Measurements from ENCODE around the gene LRRC47.
"Not testable (repeated sequence)": the region's sequence is repeated elsewhere in the genome, so short reads cannot be mapped to it uniquely, and the experiment has no call there.

The LRRC47 gene

DNA sequence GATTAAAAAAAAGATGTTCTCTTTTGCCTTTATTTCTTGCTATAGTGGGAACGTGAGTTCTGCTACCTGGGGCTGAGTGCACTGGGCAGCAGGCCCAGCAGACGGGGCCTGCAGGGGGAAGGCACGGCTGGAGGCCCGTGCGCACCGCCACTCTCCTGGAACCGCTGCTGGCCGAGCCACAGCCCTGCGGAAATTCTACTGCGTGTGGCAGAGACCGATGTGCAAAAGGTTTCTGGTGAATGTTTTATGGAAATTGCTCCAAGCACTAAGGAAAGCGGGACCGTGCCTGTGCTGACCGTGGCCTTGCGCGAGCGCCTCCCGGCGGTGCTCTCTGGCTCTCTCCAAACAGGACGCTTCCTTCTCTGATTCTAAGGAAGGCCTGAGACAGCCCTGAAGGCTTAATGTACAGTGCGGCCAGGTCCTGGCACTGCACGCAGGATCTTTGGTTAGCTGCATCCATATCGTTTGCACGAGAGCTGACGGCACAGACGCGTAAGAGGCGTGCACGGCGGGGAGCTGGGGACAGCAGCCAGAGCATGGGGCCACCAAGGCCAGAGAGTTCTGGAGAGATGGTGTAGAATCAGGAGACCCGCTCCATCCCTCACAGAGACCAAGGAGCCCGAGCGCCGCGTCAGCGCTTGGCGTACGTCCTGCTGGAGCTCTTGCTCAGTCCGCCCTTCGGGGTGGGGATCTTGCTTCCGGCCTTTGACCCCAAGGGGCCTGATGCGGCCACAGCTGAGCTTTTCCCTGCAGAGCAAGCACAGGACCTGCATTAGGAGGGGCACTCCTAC is 18.7 kb upstream of the LRRC47 start:
- DNase-seq (ENCODE audit: low read depth) = no peak

GRCh38 chr1:3814065-3814464 is 17.8 kb upstream of the LRRC47 start:
- no peak for DNase-seq (ENCODE audit: low read depth)

DNA sequence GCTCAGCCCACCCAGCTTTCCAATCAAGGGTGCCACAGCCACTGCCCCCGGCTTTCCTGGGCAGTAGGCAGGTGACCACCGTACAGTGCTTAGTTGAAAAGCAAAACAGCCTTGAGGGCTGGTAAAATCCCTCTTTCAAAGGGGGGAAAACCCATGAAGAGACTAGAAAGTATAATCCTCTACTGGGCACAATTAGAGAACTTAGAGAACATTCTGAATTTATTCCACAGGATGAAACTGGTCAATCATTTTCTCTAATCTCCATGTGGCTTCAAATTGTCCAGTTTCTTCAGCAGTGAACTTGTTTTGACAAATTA is 15.3 kb upstream of the LRRC47 start:
- no peak for DNase-seq (ENCODE audit: low read depth)

DNA sequence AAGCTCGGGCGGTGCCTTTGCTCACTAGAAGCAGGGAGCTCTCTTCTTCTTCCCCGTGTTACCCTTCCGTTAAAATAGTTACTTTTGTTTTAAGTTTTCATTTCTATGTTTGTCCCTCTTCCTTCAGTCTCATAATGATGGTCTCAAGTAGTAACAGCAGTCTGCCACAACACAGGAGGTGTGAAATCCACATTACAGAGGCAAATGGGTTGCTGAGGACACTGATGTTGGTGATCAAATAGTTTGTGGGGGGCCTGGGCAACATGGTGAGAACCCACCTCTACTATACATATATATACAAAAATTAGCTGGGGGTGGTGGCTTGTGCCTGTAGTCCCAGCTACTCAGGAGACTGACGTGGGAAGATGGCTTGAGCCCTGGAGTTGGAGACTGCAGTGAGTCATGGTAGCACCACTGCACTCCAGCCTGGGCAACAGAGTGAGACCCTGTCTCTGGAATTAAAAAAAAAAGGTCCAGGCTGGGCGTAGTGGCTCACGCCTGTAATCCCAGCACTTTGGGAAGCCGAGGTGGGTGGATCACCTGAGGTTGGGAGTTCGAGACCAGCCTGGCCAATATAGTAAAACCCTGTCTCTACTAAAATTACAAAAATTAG is 14.0 kb upstream of the LRRC47 start:
- DNase-seq (ENCODE audit: low read depth) = not testable (repeated sequence)

DNA sequence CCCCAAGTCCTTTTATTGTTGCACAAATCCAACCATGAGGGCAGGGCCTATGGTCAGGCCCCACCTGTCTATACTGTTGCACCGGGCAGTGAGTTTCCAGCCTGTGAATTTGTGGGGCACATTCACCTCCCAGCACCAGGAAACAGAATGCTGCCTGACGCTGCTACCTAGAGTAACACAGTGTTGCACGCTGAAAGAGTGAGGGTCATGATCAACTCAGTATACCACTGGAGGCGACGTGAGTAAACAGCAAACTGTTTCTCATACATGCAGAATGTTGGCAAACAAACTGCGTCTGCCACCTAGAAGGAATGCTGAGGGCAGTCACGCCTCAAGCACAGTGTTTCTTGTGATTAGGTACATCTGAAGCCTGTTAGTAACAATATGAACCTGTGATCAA is 13.4 kb upstream of the LRRC47 start:
- DNase-seq (ENCODE audit: low read depth) = no peak

GRCh38 chr1:3807769-3808168 is 11.5 kb upstream of the LRRC47 start:
- no peak for DNase-seq (ENCODE audit: low read depth)

GRCh38 chr1:3805038-3805437 is 8.7 kb upstream of the LRRC47 start:
- no peak for DNase-seq (ENCODE audit: low read depth)

- DNase-seq (ENCODE audit: low read depth) = not testable (repeated sequence)
These were observed 8.3 kb upstream of the LRRC47 start for GRCh38 chr1:3804627-3804944.

DNA sequence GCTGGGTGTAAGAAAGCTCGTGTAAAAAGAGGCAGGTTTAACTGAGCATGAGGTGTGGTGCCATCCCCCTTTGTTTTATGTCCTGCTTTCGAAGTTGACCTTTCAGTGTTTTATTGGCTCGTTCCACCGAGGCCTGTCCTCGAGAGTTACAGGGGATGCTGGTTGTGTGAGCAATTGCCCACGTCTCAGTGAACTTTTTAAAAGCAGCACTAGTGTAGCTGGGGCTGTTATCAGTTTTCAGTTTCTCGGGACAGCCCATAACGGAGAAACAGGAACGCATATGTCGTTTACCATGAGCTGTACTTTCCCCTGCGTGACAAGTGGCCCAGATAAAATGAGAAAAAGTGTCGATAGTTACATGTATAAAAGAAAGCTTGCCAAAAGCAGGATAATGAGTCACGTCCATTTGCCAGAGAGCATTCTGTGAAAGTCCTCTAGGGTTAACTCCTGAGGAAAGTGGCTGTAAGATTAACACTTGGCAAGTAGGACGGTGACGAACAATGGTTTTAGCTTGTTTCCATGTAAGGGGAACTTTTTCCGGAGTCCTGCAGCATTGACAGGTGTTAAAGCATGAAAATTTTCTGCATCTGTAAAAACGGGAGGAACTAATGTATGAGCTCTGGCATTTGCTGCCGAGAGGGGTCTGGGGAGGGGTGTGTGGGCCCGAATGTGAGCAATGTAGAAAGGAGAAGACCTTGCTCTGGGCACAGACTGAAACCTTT is 7.8 kb upstream of the LRRC47 start:
- DNase-seq (ENCODE audit: low read depth) = peak; percentile 10

- DNase-seq (ENCODE audit: low read depth) = not testable (repeated sequence)
These were observed 4.5 kb upstream of the LRRC47 start for GRCh38 chr1:3800795-3801194.

- no peak for DNase-seq (ENCODE audit: low read depth)
These were observed 3.8 kb upstream of the LRRC47 start for GRCh38 chr1:3799976-3800685.

DNA sequence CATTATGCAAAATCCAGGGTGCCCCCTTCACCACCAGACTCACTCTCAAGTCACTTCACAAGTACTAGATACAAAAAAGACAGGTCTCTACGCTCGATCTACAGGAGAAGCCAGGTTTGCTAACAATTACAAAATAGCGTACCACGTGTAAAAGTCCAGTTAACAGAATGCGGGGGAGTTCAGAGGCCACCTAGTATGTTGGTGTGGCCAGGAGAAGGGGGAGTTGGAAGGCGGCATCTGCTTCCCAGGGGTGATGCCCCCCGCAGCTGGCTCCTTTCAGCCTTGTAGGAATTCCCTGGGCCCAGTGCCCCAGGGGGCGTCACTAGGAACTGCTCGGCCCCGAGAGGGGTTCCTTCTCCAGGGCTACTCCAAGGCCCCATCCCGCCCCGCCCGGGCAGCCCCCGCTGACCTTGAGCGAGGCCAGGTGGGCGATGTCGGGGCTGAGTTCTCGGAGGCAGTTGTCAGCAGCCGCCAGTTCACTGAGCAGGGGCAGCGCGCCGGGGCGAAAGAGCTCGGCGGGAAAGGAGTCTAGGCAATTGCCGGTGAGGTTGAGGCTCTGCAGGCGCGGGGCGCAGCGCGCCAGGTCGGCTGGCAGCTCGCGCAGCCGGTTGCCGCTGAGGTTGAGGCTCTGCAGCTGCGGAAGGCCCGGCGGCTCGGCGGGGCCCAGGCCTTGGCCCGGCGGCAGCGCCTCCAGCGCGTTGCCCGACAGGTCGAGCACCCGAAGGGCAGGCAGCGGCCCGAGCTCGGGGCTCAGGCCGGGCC is 664 bp downstream of the LRRC47 start:
- DNase-seq (ENCODE audit: low read depth) = peak; percentile 24

GRCh38 chr1:3790952-3791351 is 5.3 kb downstream of the LRRC47 start:
- DNase-seq (ENCODE audit: low read depth) = no peak

GRCh38 chr1:3790500-3790923 is 5.8 kb downstream of the LRRC47 start:
- no peak for DNase-seq (ENCODE audit: low read depth)

DNA sequence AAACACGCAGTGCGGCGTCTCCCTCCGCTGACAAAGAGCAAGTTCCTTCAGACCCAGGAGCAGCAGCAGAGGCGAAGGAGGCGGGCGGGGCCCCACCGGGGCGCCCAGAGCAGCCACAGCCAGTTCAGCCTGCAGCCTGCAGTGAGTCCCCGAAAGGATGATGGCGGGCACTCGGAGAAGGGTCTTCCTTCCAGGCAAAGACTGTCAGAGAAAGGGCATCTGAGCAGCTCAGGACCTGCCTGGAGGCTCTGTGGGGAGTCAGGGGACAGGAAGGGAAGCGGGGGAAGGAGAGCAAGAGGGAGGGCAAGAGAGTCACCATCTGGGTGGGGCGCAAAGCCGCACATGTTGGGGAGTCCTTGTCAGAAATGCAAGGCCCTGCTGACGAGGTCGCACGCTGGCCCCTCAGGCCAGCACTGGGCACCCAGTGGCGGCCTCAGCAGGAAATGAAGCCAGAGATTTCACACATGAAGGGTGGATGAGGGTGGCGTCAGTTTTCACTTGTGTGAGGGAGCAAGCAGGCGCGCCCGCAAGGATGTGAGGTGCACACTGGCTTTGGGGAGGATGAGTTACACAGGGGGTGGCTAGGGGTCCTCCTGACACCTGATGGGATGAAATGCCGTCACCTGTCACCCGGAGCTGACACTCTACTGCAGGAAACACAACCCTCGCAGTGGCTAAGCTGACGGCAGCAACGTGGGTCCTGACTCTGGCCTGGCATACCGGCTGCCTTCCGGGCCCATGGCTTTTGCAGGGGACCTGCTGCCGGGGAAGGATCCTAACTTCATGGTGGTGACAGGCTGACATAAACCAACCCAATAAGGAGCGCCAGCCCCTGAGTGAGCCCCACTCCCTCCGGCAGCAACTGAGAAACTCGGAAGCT is 6.6 kb downstream of the LRRC47 start:
- no peak for DNase-seq (ENCODE audit: low read depth)

DNA sequence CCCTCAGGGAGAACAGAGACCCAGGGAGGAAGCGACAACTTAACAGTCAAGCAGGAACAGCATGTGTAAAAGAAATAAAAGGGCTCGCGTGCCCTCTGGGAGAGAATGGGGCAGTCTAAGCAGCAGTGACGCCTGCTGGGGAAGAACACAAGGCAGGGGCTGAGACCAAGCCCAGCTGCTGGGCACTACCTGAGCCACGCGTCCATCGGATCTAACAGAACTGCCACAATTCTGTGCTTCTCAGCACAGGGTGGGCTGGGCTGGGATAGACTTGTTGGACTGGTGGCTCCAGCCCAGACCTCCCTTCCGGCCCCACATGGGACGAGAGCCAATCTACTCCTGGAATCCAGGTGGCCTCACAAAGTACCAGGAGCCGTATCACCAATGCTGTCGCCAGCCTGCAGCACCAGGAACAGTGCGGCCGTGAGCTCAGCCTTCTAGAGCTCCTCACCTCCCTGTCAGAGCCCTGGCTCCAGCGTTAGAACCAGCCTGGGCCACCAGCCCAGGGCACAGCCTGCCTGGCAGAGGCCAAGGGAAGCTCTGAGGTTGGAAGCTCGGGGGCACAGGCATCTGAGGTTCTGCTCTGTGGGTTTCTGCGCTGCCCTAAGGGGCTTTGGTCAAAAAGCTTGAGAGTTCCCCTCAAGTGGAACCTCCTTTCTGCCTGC is 7.4 kb downstream of the LRRC47 start:
- DNase-seq (ENCODE audit: low read depth) = no peak

DNA sequence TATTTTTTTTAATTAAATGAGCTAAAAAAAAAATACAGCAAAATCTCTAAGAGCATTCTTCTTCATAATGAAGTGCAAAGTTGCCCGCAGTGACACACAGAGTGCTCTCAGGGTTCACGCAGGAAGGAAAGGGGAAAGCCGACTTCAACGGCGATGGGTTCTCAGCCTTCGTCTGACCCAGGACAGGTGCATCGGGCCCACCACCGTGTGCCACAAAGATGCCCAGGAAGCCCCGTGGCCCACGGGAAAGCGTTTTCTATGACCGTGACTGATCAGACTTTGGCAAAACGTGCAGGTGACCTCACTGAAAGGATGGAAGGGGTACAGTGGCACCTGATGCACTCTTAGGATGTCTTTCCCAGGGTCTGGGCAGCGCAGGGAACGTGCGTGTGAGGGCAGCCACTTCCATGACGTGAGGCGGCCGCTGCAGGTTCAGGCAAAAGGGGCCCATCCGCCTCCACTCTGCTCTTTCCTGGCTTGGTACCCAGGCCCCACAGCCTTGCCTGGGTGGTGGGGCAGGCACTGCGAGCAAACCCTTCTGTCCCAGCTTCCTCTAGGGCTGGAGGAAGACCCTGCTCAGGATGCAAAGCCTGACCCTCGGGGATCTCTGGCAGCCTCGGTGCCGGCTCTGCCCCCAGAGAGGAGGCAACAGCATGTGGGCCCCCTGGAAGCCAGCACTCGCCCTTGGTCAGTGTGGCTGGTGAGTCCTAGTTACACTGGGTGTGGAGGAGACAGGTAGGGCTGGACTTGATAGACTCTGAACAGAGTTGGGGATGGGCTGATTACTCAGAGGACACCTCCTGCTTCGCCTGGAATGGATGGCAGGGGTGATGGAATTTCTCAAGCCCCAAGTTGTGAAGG is 8.3 kb downstream of the LRRC47 start:
- DNase-seq (ENCODE audit: low read depth) = no peak

DNA sequence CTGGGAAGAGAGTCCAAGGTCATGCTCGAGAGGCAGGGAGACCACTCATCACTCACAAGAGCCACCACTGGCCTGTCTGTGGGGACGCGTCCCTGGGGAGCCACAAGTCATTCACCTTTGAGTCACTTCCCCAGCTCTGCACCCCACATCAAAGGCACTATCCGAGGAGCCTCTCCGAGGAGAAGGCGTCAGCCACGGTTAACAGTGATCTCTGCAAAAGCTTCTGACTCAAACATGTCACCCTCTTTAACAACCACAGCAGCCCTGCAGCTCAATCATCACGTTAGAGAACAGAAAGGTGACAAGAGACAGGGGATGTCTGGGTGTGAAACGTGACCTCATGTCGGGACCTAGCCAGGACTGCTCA is 9.0 kb downstream of the LRRC47 start:
- no peak for DNase-seq (ENCODE audit: low read depth)

DNA sequence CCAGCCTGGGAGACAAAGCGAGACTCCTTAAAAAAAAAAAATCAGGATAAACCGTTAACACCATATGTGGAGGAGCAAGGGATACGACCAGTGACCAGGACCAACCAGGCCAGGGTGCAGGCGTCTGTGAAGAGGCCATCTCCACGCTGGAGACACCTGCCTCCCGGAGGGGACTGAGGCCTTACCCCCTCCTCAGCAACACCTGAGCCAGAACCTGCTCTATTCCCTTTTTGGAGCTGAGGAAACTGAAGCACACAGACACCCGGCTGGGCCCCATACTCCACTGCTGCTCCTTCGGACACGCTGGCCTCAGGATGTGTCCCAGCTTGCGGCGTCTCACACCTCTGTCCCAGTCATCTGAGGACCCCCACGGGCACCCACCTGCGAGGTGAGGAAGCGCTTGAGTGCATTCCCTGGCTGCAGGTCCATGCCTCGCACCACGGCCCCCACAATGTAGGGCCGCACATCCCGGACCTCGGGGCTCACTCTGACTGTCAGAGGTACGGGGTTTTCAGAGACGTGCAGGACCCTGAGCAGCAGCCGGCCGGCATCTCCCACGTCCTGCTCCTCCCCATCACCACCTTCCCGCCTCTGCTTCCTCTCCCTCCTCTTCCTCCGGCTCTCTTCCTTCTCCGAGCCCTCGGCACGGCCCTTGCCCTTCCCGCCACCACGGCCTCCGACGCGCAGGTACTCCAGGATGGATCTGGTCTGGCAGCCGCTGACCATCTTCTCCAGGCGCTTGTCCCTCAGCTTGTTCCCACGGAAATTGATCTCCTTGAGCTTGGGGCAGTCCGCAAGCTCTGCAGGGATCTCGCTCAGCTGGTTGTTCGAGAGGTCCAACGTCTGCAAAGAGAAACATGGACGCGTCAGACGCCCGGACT is 9.6 kb downstream of the LRRC47 start:
- DNase-seq (ENCODE audit: low read depth) = no peak

Data from ELR (cell line).